ENCODE measurements around the gene FBXO11.

- TF ChIP-seq CTCF (IDR thresholded peaks at IDR 0.05) = no peak
- TF ChIP-seq POLR2A (IDR thresholded peaks at IDR 0.05) = no peak
Measured at GRCh38 chr2:47741637-47742036, 164.7 kb downstream of the FBXO11 start.
